HG03097 (cell line): Measurements from ENCODE around the gene AVPR2.

Experiments used
- ATAC-seq: cut with Tn5 transposase; IDR thresholded peaks from one replicate; pipeline ENCODE4 v1.9.1; 2021; ENCODE audit not compliant: unreplicated experiment, low FRiP score

The AVPR2 gene

GRCh38 chrX:153903991-153904957 lies at the start of gene AVPR2:
Gene AVPR2 (plus strand): TSS chrX:153904673. CDS start chrX:153905146, 473 bp downstream.
- no peak for ATAC-seq

- ATAC-seq, result no peak
Measured at GRCh38 chrX:153854702-153855101, 49.8 kb upstream of the AVPR2 start.

- no peak for ATAC-seq
Measured at GRCh38 chrX:153857348-153857903, 47.0 kb upstream of the AVPR2 start.

- ATAC-seq, result no peak
Measured at GRCh38 chrX:153861151-153861550, 43.3 kb upstream of the AVPR2 start.

- ATAC-seq, result no peak
Measured at GRCh38 chrX:153861733-153862310, 42.7 kb upstream of the AVPR2 start.

- no peak for ATAC-seq
Measured at GRCh38 chrX:153862369-153863250, 41.9 kb upstream of the AVPR2 start.

GRCh38 chrX:153863251-153863991 lies 41.1 kb upstream of the AVPR2 start:
- ATAC-seq, result no peak

GRCh38 chrX:153864101-153864500 lies 40.4 kb upstream of the AVPR2 start:
- ATAC-seq, result no peak

- no peak for ATAC-seq
Measured at GRCh38 chrX:153864561-153865320, 39.7 kb upstream of the AVPR2 start.

GRCh38 chrX:153865321-153865580 lies 39.2 kb upstream of the AVPR2 start:
- no peak for ATAC-seq

- ATAC-seq, result no peak
Measured at GRCh38 chrX:153865685-153866084, 38.8 kb upstream of the AVPR2 start.

GRCh38 chrX:153866302-153867019 lies 38.0 kb upstream of the AVPR2 start:
- no peak for ATAC-seq

GRCh38 chrX:153867139-153867538 lies 37.3 kb upstream of the AVPR2 start:
- ATAC-seq, result no peak

GRCh38 chrX:153867671-153868070 lies 36.8 kb upstream of the AVPR2 start:
- no peak for ATAC-seq

- no peak for ATAC-seq
Measured at GRCh38 chrX:153868576-153869472, 35.6 kb upstream of the AVPR2 start.

GRCh38 chrX:153869473-153870287 lies 34.8 kb upstream of the AVPR2 start:
- ATAC-seq, result no peak

GRCh38 chrX:153870288-153870690 lies 34.2 kb upstream of the AVPR2 start:
- no peak for ATAC-seq
